Caco-2 (cell line): ENCODE measurements around the gene HS6ST2. TPM values are rescaled to one million over a fixed set of nuclear protein-coding genes. Genes with fewer than 3 reads are reported as not detected.

ENCODE experiments used
- BruUV-seq: library from RNA; stranded (reverse); fragments of 400-500 nt; replicated peaks from 2 replicates; lab custom pipeline; 2021; lab: Mats Ljungman, UMichigan
- CTCF ChIA-PET: fragments of 300-600 bp; sonication (Branson Sonifier 250); formaldehyde crosslinking; loops from one replicate; lab custom pipeline; 2022; ENCODE audit warnings: antibody characterized with exemption; lab: Charles Lee
- POLR2A ChIA-PET: fragments of 300-600 bp; sonication (Branson Sonifier 250); formaldehyde crosslinking; loops from one replicate; lab custom pipeline; 2022; ENCODE audit warnings: antibody characterized with exemption; lab: Charles Lee
- DNase-seq, 2 experiments: peaks; one replicate each; pipeline versions ENCODE4 v3.0.0 to v3.0.0-alpha.2; 2020 to 2022
- H3K27me3 ChIP-seq: replicated peaks from 2 replicates; pipeline ENCODE4 v1.6.0; 2011; ENCODE audit warnings: low read length; ENCODE audit not compliant: control insufficient read depth, insufficient read depth
- H3K36me3 ChIP-seq: 2 replicates; pipeline ENCODE4 v1.5.1; 2011; ENCODE audit warnings: low read length; ENCODE audit not compliant: control insufficient read depth, insufficient read depth
- H3K4me1 ChIP-seq: fragments of 250-450 bp; sonication (Bioruptor Pico); 2 replicates; pipeline ENCODE4 v1.5.1; 2020; ENCODE audit warnings: mild to moderate bottlenecking
- H3K4me3 ChIP-seq: 2 replicates; pipeline ENCODE4 v1.5.1; 2011; ENCODE audit warnings: low read depth, mild to moderate bottlenecking, control low read depth, low read length
- H3K9me3 ChIP-seq: fragments of 250-450 bp; sonication (Bioruptor Pico); 2 replicates; pipeline ENCODE4 v1.5.1; 2020; ENCODE audit warnings: mild to moderate bottlenecking, moderate library complexity
- H3K27ac Mint-ChIP-seq: one replicate; pipeline ENCODE4 v1.8.0; 2022; ENCODE audit warnings: mixed read lengths; ENCODE audit not compliant: unreplicated experiment
- H3K27me3 Mint-ChIP-seq: one replicate; pipeline ENCODE4 v1.8.0; 2022; ENCODE audit warnings: mixed read lengths; ENCODE audit not compliant: insufficient read depth, unreplicated experiment
- H3K36me3 Mint-ChIP-seq: one replicate; pipeline ENCODE4 v1.8.0; 2022; ENCODE audit warnings: mild to moderate bottlenecking, mixed read lengths; ENCODE audit not compliant: insufficient read depth, unreplicated experiment
- H3K4me1 Mint-ChIP-seq: one replicate; pipeline ENCODE4 v1.8.0; 2022; ENCODE audit warnings: low read depth, mixed read lengths; ENCODE audit not compliant: unreplicated experiment
- H3K4me3 Mint-ChIP-seq: one replicate; pipeline ENCODE4 v1.8.0; 2022; ENCODE audit warnings: mild to moderate bottlenecking, moderate library complexity, mixed read lengths; ENCODE audit not compliant: unreplicated experiment
- H3K9me3 Mint-ChIP-seq: one replicate; pipeline ENCODE4 v1.8.0; 2022; ENCODE audit warnings: mixed read lengths; ENCODE audit not compliant: unreplicated experiment
- intact Hi-C: fragments of 100-400 bp; cut with micrococcal nuclease; formaldehyde crosslinking; loops from one replicate; pipeline ENCODE4 v1.10.0; 2022; ENCODE audit not compliant: unreplicated experiment
- total RNA-seq: library from RNA; stranded (reverse); gene quantifications from 2 replicates; pipeline ENCODE4 v1.2.3, GENCODE V29; 2022
- TF ChIP-seq, protein P1 (sequence below), 2 experiments: fragments of 200-600 bp in 1 of 2; IDR thresholded peaks; 1 replicate in 1 of 2; 2 replicates in 1 of 2; pipeline versions ENCODE4 v1.5.1 to v1.8.0; 2011 to 2022; ENCODE audit warnings: antibody characterized with exemption in 1 of 2, control low read depth in 1 of 2, inconsistent platforms in 1 of 2, low read depth in 1 of 2, low read length in 1 of 2, mild to moderate bottlenecking in 1 of 2, moderate library complexity in 1 of 2; ENCODE audit not compliant: insufficient read depth in 1 of 2, severe bottlenecking in 1 of 2, unreplicated experiment in 1 of 2

HS6ST2 gene
- total RNA-seq, 1 experiment from 2014 or later, result 34.9 TPM

DNA sequence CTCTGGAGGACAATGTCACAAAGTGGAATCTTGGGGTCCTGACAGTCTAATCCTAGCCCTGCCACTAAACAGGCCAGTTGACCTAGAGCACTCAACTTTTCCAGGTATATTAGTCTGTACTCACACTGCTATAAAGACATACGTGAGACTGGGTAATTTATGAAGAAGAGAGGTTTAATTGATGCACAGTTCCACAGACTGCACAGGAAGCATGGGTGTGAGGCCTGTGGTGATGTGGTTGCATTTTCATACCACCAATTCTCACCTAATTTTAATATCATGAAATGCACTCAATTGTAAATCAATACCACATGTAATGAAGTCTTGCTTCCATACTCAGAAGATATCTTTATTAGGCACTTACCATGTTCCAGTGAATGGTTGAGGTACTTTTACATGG is 192.0 kb downstream of the HS6ST2 start:
- no TSS peak for BruUV-seq
- Histone ChIP-seq H3K9me3 (no peaks in the 10 kb centered on the region), H3K4me3 (no peak overlapping the region), H3K27me3 (no peaks in the 10 kb centered on the region), H3K4me1 (no peaks in the 10 kb centered on the region), H3K36me3 (no peaks in the 10 kb centered on the region)
- no peaks in the 10 kb centered on the region for H3K9me3 Mint-ChIP-seq
- CTCF ChIA-PET, result no interaction called here
- no peaks in the 10 kb centered on the region for H3K27me3 Mint-ChIP-seq
- H3K27ac Mint-ChIP-seq, result no peak overlapping the region
- no peaks in the 10 kb centered on the region for H3K36me3 Mint-ChIP-seq
- POLR2A ChIA-PET, result no interaction called here
- DNase-seq, result no peak
- no peaks in the 10 kb centered on the region for H3K4me1 Mint-ChIP-seq
- intact Hi-C loops, result no loop called here
- TF ChIP-seq, protein P1, sequence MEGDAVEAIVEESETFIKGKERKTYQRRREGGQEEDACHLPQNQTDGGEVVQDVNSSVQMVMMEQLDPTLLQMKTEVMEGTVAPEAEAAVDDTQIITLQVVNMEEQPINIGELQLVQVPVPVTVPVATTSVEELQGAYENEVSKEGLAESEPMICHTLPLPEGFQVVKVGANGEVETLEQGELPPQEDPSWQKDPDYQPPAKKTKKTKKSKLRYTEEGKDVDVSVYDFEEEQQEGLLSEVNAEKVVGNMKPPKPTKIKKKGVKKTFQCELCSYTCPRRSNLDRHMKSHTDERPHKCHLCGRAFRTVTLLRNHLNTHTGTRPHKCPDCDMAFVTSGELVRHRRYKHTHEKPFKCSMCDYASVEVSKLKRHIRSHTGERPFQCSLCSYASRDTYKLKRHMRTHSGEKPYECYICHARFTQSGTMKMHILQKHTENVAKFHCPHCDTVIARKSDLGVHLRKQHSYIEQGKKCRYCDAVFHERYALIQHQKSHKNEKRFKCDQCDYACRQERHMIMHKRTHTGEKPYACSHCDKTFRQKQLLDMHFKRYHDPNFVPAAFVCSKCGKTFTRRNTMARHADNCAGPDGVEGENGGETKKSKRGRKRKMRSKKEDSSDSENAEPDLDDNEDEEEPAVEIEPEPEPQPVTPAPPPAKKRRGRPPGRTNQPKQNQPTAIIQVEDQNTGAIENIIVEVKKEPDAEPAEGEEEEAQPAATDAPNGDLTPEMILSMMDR (IDR thresholded peaks at IDR 0.05; ENCODE audit: insufficient read depth in 1 of 2, low read depth in 1 of 2, low read length in 1 of 2, severe bottlenecking in 1 of 2, unreplicated experiment in 1 of 2), result no peak
- H3K4me3 Mint-ChIP-seq, result no peak overlapping the region

DNA sequence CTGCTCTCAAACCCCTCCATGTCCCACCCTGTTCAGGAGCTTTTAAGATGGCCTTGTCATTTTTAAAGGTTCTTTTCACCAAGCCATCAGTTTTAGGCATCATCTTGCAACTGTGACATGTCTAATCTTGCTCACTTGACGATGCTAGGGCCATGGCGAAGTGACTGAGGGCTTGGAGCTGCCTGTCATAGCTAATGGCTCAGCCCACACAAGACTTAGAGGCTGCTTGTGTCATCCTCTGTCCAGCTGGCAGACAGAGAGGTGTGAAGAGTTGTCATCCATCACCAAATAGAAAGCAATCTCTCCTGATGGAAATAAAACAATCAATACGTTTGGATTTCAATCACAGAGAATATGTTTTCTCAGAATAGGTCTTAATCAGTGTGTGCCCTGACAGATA is 194.9 kb downstream of the HS6ST2 start:
- no peak for DNase-seq
- H3K27me3 ChIP-seq, result no peaks in the 10 kb centered on the region
- H3K4me1 Mint-ChIP-seq, result no peaks in the 10 kb centered on the region
- ChIA-PET CTCF (no interaction called here), POLR2A (interaction anchor here (0.5 kb wide), 1 partner anchor 141 kb away, joined by 3 read pairs; no protein-coding TSS in a partner anchor)
- H3K36me3 Mint-ChIP-seq, result peaks cover 4% of the 10 kb centered on the region
- H3K9me3 ChIP-seq, result no peaks in the 10 kb centered on the region
- H3K4me1 ChIP-seq, result no peaks in the 10 kb centered on the region
- TF ChIP-seq, protein P1 (IDR thresholded peaks at IDR 0.05; ENCODE audit: insufficient read depth in 1 of 2, low read depth in 1 of 2, low read length in 1 of 2, severe bottlenecking in 1 of 2, unreplicated experiment in 1 of 2), result no peak
- H3K27ac Mint-ChIP-seq, result no peak overlapping the region
- no peak overlapping the region for H3K4me3 ChIP-seq
- no peaks in the 10 kb centered on the region for H3K36me3 ChIP-seq
- no peaks in the 10 kb centered on the region for H3K27me3 Mint-ChIP-seq
- no TSS peak for BruUV-seq
- no peak overlapping the region for H3K4me3 Mint-ChIP-seq
- H3K9me3 Mint-ChIP-seq, result no peaks in the 10 kb centered on the region
- intact Hi-C loops, result no loop called here

DNA sequence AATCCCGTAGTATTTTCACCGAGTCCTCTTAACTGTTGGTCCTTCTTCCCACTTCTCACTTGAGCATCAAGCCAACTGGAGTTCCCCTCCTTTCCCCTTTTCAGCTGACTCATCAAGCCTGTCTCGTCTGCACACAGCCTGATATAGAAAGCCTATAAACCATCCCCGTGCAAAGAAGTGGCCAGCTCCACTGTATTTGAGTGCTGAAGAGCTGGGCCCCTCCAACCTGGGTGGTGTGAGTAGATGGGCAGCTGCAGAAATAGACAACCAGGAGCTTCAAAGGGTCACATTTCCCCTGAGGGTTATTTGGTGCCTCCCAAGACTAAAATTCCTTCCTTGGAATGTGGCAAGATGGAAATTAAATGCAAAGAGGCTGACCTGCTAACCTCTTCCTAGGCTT is 199.7 kb downstream of the HS6ST2 start:
- Histone ChIP-seq H3K4me3 (no peak overlapping the region), H3K4me1 (no peaks in the 10 kb centered on the region), H3K9me3 (no peaks in the 10 kb centered on the region), H3K36me3 (no peaks in the 10 kb centered on the region), H3K27me3 (no peaks in the 10 kb centered on the region)
- Mint-ChIP-seq H3K36me3 (peaks cover 4% of the 10 kb centered on the region), H3K27ac (no peak overlapping the region), H3K9me3 (no peaks in the 10 kb centered on the region), H3K4me3 (no peak overlapping the region), H3K27me3 (no peaks in the 10 kb centered on the region), H3K4me1 (no peaks in the 10 kb centered on the region)
- intact Hi-C loops, result no loop called here
- ChIA-PET CTCF (no interaction called here), POLR2A (no interaction called here)
- no TSS peak for BruUV-seq
- DNase-seq, result no peak
- TF ChIP-seq, protein P1 (IDR thresholded peaks at IDR 0.05; ENCODE audit: insufficient read depth in 1 of 2, low read depth in 1 of 2, low read length in 1 of 2, severe bottlenecking in 1 of 2, unreplicated experiment in 1 of 2), result no peak
